Gastrocnemius medialis (tissue), 4 donors: ENCODE data around the gene SETBP1. TPM values are rescaled to one million over a fixed set of nuclear protein-coding genes. Genes with fewer than 3 reads are reported as not detected.
"Not testable (repeated sequence)": the region's sequence is repeated elsewhere in the genome, so short reads cannot be mapped to it uniquely, and the experiment has no call there.

ENCODE experiments used
- ATAC-seq, 2 donors: fragments of 150-250 bp; one replicate each; pipeline ENCODE4 v1.9.1; 2016
- DNase-seq, 2 donors: peaks; one replicate each; pipeline ENCODE4 v3.0.0-alpha.2; 2019
- H3K27ac ChIP-seq, 4 donors: fragments of 200-600 bp; sonication (generic); 1 replicate in 1 of 4; 2 replicates in 3 of 4; pipeline ENCODE4 v1.5.1; 2016 to 2018; ENCODE audit warnings: mild to moderate bottlenecking in 2 of 4, moderate library complexity in 1 of 4
- H3K27me3 ChIP-seq, 3 donors: fragments of 200-600 bp; sonication (generic) in 2 of 3; 1 replicate in 1 of 3; 2 replicates in 2 of 3; pipeline versions ENCODE4 v1.5.1 to v1.6.0; 2016 to 2019; ENCODE audit warnings: mild to moderate bottlenecking in 1 of 3, moderate library complexity in 1 of 3
- H3K36me3 ChIP-seq, 2 donors: fragments of 200-600 bp; sonication (generic) in 1 of 2; one replicate each; pipeline ENCODE4 v1.5.1; 2017 to 2018
- H3K4me1 ChIP-seq, 2 donors: fragments of 200-600 bp; sonication (generic) in 1 of 2; one replicate each; pipeline ENCODE4 v1.5.1; 2016 to 2017; ENCODE audit warnings: mild to moderate bottlenecking in 2 of 2
- H3K4me3 ChIP-seq, 4 donors: fragments of 200-600 bp; sonication (generic) in 3 of 4; 1 replicate in 1 of 4; 2 replicates in 3 of 4; pipeline ENCODE4 v1.5.1; 2016 to 2019; ENCODE audit warnings: mild to moderate bottlenecking in 2 of 4
- H3K9me3 ChIP-seq, 3 donors: fragments of 200-600 bp; sonication (generic) in 2 of 3; 1 replicate in 1 of 3; 2 replicates in 2 of 3; pipeline ENCODE4 v1.5.1; 2016 to 2019
- CTCF ChIP-seq, 5 experiments: fragments of 450-650 bp in 3 of 5; fragments of 200-600 bp in 2 of 5; sonication (generic) in 2 of 5; IDR thresholded peaks in 4 of 5; conservative IDR thresholded peaks in 1 of 5; 1 replicate in 4 of 5; 2 replicates in 1 of 5; pipeline ENCODE4 v1.5.1; 2016 to 2019; ENCODE audit warnings: antibody characterized with exemption in 5 of 5, mild to moderate bottlenecking in 3 of 5, moderate library complexity in 3 of 5
- POLR2A ChIP-seq, 2 donors: fragments of 450-650 bp; IDR thresholded peaks; one replicate each; pipeline ENCODE4 v1.6.1; 2017; ENCODE audit warnings: antibody characterized with exemption in 2 of 2, mild to moderate bottlenecking in 2 of 2, moderate library complexity in 2 of 2
- in situ Hi-C, 4 donors: fragments of 200-750 bp; cut with MboI; loops; one replicate each; pipeline versions ENCODE4 v1.15.0 to v1.8.0; 2017; ENCODE audit warnings: low sequenced_read_pairs in 4 of 4
- intact Hi-C: fragments of 100-400 bp; cut with DNase I; formaldehyde crosslinking; loops from one replicate; pipeline ENCODE4 v1.15.1; 2023; ENCODE audit warnings: low total_unique reads
- total RNA-seq, 4 donors: library from RNA; depleted of rRNA; stranded (reverse); fragments of >200 nt; gene quantifications; one replicate each; pipeline versions ENCODE4 v1.1.0 to v1.2.3, GENCODE V29; 2016

The SETBP1 gene
- total RNA-seq, 4 donors from 2014 or later, result 9.2 to 20.0 (median 15.3) TPM

GRCh38 chr18:44715842-44716241 is 35.2 kb downstream of the SETBP1 start:
- Histone ChIP-seq H3K9me3 (no peaks in the 10 kb centered on the region), H3K4me1 (peaks cover 34 to 52% of the 10 kb centered on the region in 2 donors), H3K36me3 (no peaks in the 10 kb centered on the region), H3K27me3 (no peaks in the 10 kb centered on the region), H3K4me3 (no peak overlapping the region), H3K27ac (peak overlapping the region; percentile 48 to 73 (median 56))
- TF ChIP-seq CTCF (IDR thresholded peaks at IDR 0.05 in 4 of 5, conservative IDR thresholded peaks at IDR 0.05 in 1 of 5) (no peak), POLR2A (IDR thresholded peaks at IDR 0.05) (no peak)
- DNase-seq (no peak), ATAC-seq (no peak)
- in situ Hi-C loops (no loop called here), intact Hi-C loops (no loop called here)

DNA sequence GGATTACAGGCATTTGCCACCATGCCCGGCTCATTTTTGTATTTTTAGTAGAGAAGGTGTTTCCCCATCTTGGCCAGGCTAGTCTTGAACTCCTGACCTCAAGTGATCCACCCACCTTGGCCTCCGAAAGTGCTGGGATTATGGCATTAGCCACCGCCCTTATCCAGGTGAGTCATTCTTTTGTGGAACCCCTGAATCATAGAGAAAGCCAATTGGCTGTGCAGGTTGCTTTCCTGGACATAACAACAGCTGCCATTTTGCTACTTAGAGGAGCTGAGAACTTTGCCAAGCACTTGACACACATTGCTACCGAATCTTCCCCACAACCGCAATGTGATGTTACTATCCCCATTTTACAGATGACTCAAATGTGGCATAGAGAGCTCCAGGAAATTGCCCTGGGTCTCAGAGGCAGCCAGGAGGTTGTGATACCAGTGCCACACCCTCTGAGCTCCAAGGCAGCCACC is 36.0 kb downstream of the SETBP1 start:
- DNase-seq (no peak), ATAC-seq (no peak)
- H3K36me3 ChIP-seq, result no peaks in the 10 kb centered on the region
- TF ChIP-seq CTCF (IDR thresholded peaks at IDR 0.05 in 4 of 5, conservative IDR thresholded peaks at IDR 0.05 in 1 of 5) (no peak), POLR2A (IDR thresholded peaks at IDR 0.05) (no peak)
- H3K9me3 ChIP-seq, result no peaks in the 10 kb centered on the region
- no peaks in the 10 kb centered on the region for H3K27me3 ChIP-seq
- H3K4me3 ChIP-seq, result no peak overlapping the region
- in situ Hi-C loops, result no loop called here
- peaks cover 37 to 52% of the 10 kb centered on the region in 2 donors for H3K4me1 ChIP-seq
- intact Hi-C loops, result no loop called here
- H3K27ac ChIP-seq, result peak overlapping the region in 2 of 4 donors; percentile 48 to 56

DNA sequence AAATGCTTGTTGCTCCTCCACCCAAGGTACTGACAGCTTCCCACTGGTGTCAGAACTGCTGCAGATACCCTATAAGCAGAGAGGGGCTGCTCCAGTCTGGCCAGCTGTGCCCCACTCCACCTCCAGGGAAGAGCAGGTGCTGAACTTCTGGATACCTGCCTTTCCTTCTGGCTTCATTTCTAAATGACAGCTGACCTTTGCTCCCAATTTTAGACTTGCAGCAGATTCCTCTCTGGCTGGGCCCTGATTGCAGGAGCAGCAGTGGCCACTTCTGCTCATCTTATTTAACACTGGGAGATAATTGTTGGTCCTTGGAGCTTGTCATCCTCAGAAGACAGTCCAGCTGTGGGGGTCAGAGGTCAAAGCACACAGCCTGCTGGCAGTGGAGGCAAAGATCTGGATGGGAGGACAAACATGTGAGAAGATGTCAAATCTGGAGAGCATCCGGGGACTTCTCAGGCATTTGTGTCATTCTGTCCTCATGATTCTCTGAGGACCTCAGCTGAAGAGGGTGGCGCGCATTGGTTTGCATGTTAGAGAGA is 38.9 kb downstream of the SETBP1 start:
- Histone ChIP-seq H3K27ac (peak overlapping the region in 3 of 4 donors; percentile 36 to 44 (median 41)), H3K4me1 (peaks cover 55 to 76% of the 10 kb centered on the region in 2 donors), H3K36me3 (no peaks in the 10 kb centered on the region), H3K27me3 (no peaks in the 10 kb centered on the region), H3K4me3 (no peak overlapping the region), H3K9me3 (no peaks in the 10 kb centered on the region)
- in situ Hi-C loops (no loop called here), intact Hi-C loops (no loop called here)
- ATAC-seq (peak in 1 of 2 donors; percentile 5), DNase-seq (no peak)
- TF ChIP-seq POLR2A (IDR thresholded peaks at IDR 0.05) (no peak), CTCF (IDR thresholded peaks at IDR 0.05 in 4 of 5, conservative IDR thresholded peaks at IDR 0.05 in 1 of 5) (no peak)

- intact Hi-C loops, ATAC-seq, H3K4me3 ChIP-seq, H3K9me3 ChIP-seq, DNase-seq, H3K27ac ChIP-seq, H3K27me3 ChIP-seq, H3K36me3 ChIP-seq, in situ Hi-C loops: not testable (repeated sequence)
- H3K4me1 ChIP-seq, result peaks cover 55 to 76% of the 10 kb centered on the region in 2 donors
Observed at GRCh38 chr18:44721748-44722147, 41.1 kb downstream of the SETBP1 start.

GRCh38 chr18:44723411-44723810 is 42.7 kb downstream of the SETBP1 start:
- Histone ChIP-seq H3K27ac (peak overlapping the region in 1 of 4 donors; percentile 58), H3K4me1 (peaks cover 70 to 83% of the 10 kb centered on the region in 2 donors), H3K27me3 (no peaks in the 10 kb centered on the region), H3K9me3 (no peaks in the 10 kb centered on the region), H3K4me3 (no peak overlapping the region), H3K36me3 (no peaks in the 10 kb centered on the region)
- in situ Hi-C loops (no loop called here), intact Hi-C loops (no loop called here)
- DNase-seq, result no peak
- TF ChIP-seq POLR2A (IDR thresholded peaks at IDR 0.05) (no peak), CTCF (IDR thresholded peaks at IDR 0.05 in 4 of 5, conservative IDR thresholded peaks at IDR 0.05 in 1 of 5) (no peak)
- ATAC-seq, result no peak
